Activated CD8-positive, alpha-beta memory T cell treated with anti-CD3 and anti-CD28 coated beads for 4 hours (primary cell): ENCODE data around the gene CCDC9.
"Not testable (repeated sequence)": the region's sequence is repeated elsewhere in the genome, so short reads cannot be mapped to it uniquely, and the experiment has no call there.

Experiments
- DNase-seq, 2 donors: peaks; one replicate each; pipeline ENCODE4 v3.0.0-alpha.2; 2020; ENCODE audit warnings: low read depth in 2 of 2

CCDC9 gene

GRCh38 chr19:47261946-47262793 is 5.8 kb downstream of the CCDC9 start:
- DNase-seq, result not testable (repeated sequence)

- DNase-seq, result no peak
Measured at GRCh38 chr19:47264629-47265028, 8.3 kb downstream of the CCDC9 start.

- no peak for DNase-seq
Measured at GRCh38 chr19:47266401-47266941, 10.1 kb downstream of the CCDC9 start.

- DNase-seq, result no peak
Measured at GRCh38 chr19:47267350-47267759, 11.0 kb downstream of the CCDC9 start.

- no peak for DNase-seq
Measured at GRCh38 chr19:47268028-47268427, 11.7 kb downstream of the CCDC9 start.

GRCh38 chr19:47269596-47269995 is 13.3 kb downstream of the CCDC9 start:
- DNase-seq, result no peak

GRCh38 chr19:47270408-47270807 is 14.1 kb downstream of the CCDC9 start:
- no peak for DNase-seq

GRCh38 chr19:47271949-47272348 is 15.6 kb downstream of the CCDC9 start:
- DNase-seq, result no peak

- DNase-seq, result peak; percentile 22 to 48
Measured at GRCh38 chr19:47272448-47273312, 16.4 kb downstream of the CCDC9 start.

- peak; percentile 76 to 81 for DNase-seq
Measured at GRCh38 chr19:47273313-47274070, 17.2 kb downstream of the CCDC9 start.

GRCh38 chr19:47274071-47274890 is 18.0 kb downstream of the CCDC9 start, which contains the start of gene INAFM1:
Gene INAFM1 (plus strand): TSS chr19:47274885. CDS start chr19:47274920, 35 bp downstream.
- peak; percentile 99 for DNase-seq

GRCh38 chr19:47274891-47275761 is 18.8 kb downstream of the CCDC9 start:
- DNase-seq, result no peak

- DNase-seq, result no peak
Measured at GRCh38 chr19:47275791-47276461, 19.6 kb downstream of the CCDC9 start.

GRCh38 chr19:47276513-47276912 is 20.2 kb downstream of the CCDC9 start:
- DNase-seq, result not testable (repeated sequence)

- no peak for DNase-seq
Measured at GRCh38 chr19:47280183-47280797, 24.0 kb downstream of the CCDC9 start.

GRCh38 chr19:47283405-47284059 is 27.2 kb downstream of the CCDC9 start:
- no peak for DNase-seq

- DNase-seq, result no peak
Measured at GRCh38 chr19:47284324-47284899, 28.1 kb downstream of the CCDC9 start.

- DNase-seq, result peak; percentile 59 to 61
Measured at GRCh38 chr19:47296036-47296435, 39.7 kb downstream of the CCDC9 start.
